BLaER1 (cell line): ENCODE measurements around the gene HPGDS.
"Not testable (repeated sequence)": the region's sequence is repeated elsewhere in the genome, so short reads cannot be mapped to it uniquely, and the experiment has no call there.

Source experiments
- H3K27ac ChIP-seq: shearing (Covaris generic); formaldehyde crosslinking; 2 replicates; pipeline ENCODE4 v1.8.1; 2022
- H3K27me3 ChIP-seq: shearing (Covaris generic); formaldehyde crosslinking; 2 replicates; pipeline ENCODE4 v1.8.1; 2022
- H3K36me3 ChIP-seq: shearing (Covaris generic); formaldehyde crosslinking; 2 replicates; pipeline ENCODE4 v1.8.1; 2022
- H3K4me1 ChIP-seq: shearing (Covaris generic); formaldehyde crosslinking; 2 replicates; pipeline ENCODE4 v1.8.1; 2022
- H3K4me2 ChIP-seq: shearing (Covaris generic); formaldehyde crosslinking; 2 replicates; pipeline ENCODE4 v1.8.1; 2022
- H3K4me3 ChIP-seq: shearing (Covaris generic); formaldehyde crosslinking; 2 replicates; pipeline ENCODE4 v1.8.1; 2022
- H3K9ac ChIP-seq: shearing (Covaris generic); formaldehyde crosslinking; 2 replicates; pipeline ENCODE4 v1.8.1; 2022
- H3K9me3 ChIP-seq: shearing (Covaris generic); formaldehyde crosslinking; 2 replicates; pipeline ENCODE4 v1.8.1; 2022
- H4K20me1 ChIP-seq: shearing (Covaris generic); formaldehyde crosslinking; 2 replicates; pipeline ENCODE4 v1.8.1; 2022
- Cebpa-rat ChIP-seq: shearing (Covaris generic); IDR thresholded peaks from 2 replicates; pipeline ENCODE4 v1.8.1; 2022

HPGDS gene

DNA sequence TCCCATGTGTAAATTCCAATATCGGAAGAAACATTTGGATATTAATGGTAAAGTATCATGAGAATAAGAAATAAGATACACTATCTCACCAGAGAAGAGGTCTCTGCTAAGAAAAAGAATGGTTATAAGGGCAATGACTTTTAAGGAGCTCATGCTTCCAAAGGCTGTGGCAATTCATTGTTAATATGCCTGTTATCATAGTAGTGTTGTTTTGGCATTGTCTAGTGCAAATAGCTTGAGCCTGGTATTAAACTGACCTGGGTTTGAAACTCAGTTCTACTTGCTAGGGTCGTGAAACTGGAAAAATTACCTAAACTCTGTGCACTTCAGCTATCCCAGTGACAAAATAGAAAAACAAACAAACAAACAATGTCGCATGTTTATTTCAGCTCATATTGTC is 8.8 kb downstream of the HPGDS start:
- Histone ChIP-seq H3K9me3 (no peaks in the 10 kb centered on the region), H3K27me3 (no peaks in the 10 kb centered on the region), H4K20me1 (no peaks in the 10 kb centered on the region), H3K9ac (no peak overlapping the region), H3K36me3 (no peaks in the 10 kb centered on the region), H3K4me1 (no peaks in the 10 kb centered on the region), H3K4me3 (no peak overlapping the region), H3K4me2 (no peak overlapping the region), H3K27ac (no peak overlapping the region)
- no peak for TF ChIP-seq Cebpa-rat

DNA sequence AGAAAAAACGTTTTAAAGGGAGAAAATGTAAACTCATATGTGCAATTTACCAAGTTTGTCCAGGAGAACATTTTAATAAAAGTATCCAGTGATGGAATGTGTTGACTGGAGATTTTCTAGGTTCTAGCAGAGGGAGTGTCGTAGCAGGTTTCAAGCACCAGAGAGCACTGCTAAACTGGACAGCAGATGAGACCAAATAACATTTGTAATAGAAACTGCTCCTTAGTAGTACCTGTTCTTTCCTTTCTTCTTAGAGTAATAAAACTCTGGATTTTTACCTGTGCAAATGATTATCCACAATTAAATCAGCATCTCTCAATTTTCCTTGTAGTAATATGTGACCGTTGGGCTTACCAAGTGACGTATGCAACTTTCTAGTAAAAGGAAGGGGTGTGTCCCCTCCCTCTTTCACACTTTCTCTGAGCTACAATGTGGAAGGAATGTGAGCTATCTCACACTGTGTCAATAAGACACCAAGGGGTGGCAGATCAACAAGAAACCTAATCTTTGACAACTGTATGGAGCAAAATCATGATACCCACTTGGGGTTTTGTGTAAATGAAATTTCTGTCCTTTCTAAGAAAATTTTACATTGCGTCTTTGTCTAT is 9.5 kb downstream of the HPGDS start:
- Histone ChIP-seq H3K36me3 (no peaks in the 10 kb centered on the region), H3K9ac (no peak overlapping the region), H4K20me1 (no peaks in the 10 kb centered on the region), H3K9me3 (no peaks in the 10 kb centered on the region), H3K27ac (no peak overlapping the region), H3K4me3 (no peak overlapping the region), H3K27me3 (no peaks in the 10 kb centered on the region), H3K4me1 (no peaks in the 10 kb centered on the region), H3K4me2 (no peak overlapping the region)
- no peak for TF ChIP-seq Cebpa-rat

DNA sequence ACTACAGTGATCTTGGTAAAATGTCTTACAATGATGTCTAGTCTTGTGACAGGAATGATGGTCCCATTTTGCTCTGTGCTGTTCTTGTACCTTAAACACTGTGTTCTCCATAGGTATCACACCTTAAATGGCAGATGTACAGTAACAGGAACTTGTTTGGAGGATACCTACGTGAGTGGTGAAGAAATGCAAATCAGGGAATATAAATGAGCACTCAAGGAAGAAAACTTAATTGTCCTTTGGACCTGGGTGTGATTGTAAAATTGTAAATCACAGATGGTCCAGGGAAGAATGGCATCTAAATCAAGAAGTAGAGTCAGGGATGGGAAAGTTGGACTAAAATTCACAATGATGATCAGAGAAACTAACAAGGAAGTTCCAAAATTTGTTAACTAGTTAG is 12.7 kb downstream of the HPGDS start:
- Histone ChIP-seq H3K9me3 (peaks cover 20% of the 10 kb centered on the region), H3K9ac (no peak overlapping the region), H3K4me1 (no peaks in the 10 kb centered on the region), H3K27me3 (no peaks in the 10 kb centered on the region), H4K20me1 (no peaks in the 10 kb centered on the region), H3K27ac (no peak overlapping the region), H3K4me3 (no peak overlapping the region), H3K4me2 (no peak overlapping the region), H3K36me3 (no peaks in the 10 kb centered on the region)
- TF ChIP-seq Cebpa-rat = no peak

DNA sequence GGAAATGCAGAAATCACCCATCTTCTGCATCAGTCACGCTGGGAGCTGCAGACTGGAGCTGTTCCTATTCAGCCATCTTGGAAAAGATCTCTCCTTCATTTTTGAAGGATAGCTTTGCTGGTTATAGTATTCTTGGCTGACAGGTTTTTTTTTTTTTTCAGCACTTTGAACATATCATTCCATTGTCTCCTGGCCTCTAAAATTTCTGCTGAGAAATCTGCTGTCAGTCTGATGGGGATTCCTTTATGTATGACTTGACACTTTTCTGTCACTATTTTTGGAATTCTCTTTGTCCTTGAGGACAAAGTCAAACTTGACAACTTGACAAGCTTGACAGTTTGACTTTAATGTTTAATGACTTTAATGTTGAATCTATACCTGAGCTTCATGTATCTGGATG is 16.8 kb downstream of the HPGDS start:
- Histone ChIP-seq H3K36me3 (no peaks in the 10 kb centered on the region), H3K27me3 (no peaks in the 10 kb centered on the region), H3K4me1 (no peaks in the 10 kb centered on the region), H3K4me2 (no peak overlapping the region), H3K9me3 (peaks cover 20% of the 10 kb centered on the region), H4K20me1 (no peaks in the 10 kb centered on the region), H3K27ac (no peak overlapping the region), H3K9ac (no peak overlapping the region), H3K4me3 (no peak overlapping the region)
- TF ChIP-seq Cebpa-rat = no peak

DNA sequence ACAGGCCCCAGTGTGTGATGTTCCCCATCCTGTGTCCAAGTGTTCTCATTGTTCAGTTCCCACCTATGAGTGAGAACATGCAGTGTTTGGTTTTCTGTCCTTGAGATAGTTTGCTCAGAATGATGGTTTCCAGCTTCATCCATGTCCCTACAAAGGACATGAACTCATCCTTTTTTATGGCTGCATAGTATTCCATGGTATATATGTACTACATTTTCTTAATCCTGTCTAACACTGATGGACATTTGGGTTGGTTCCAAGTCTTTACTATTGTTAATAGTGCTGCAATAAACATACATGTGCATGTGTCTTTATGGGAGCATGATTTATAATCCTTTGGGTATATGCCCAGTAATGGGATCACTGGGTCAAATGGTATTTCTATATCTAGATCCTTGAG is 22.7 kb downstream of the HPGDS start:
- not testable (repeated sequence) for H3K4me2 ChIP-seq, H3K27me3 ChIP-seq

DNA sequence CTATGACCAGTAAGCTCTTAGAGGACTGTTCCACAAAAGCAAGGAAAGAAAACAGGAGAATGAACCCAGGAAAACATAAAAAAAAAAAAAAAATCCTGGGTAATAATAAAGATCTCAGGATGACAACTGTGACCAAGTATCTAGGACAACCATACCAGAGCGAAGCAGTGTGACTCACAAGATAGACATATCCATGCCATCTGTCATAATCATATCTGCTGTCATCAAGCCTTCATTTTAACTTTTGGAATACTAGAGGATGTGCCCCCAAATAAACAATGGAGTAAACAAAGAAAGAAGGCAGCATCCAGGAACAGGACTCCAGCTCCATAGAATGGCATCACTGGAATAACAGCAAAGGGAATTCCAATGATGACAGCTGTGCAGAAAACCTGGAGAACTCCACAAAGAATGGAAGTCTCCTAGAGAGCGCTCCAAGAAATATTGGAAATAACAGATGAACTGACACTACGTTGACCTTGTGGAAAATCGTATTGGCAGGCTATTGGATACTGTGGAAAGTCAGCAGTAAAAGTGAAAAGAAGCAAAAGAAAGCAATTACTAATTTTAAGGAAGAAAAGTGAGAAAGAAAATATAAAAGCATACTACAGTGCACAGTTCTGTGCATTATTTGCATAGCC is 35.3 kb downstream of the HPGDS start:
- no peaks in the 10 kb centered on the region for H3K4me1 ChIP-seq
- H3K9me3 ChIP-seq = no peaks in the 10 kb centered on the region
- H3K4me2 ChIP-seq = no peak overlapping the region
- H3K9ac ChIP-seq = no peak overlapping the region
- no peak overlapping the region for H3K4me3 ChIP-seq
- no peak for TF ChIP-seq Cebpa-rat
- H3K27ac ChIP-seq = no peak overlapping the region
- no peaks in the 10 kb centered on the region for H3K36me3 ChIP-seq
- no peaks in the 10 kb centered on the region for H4K20me1 ChIP-seq
- H3K27me3 ChIP-seq = no peaks in the 10 kb centered on the region

More for the DNA sequence above, 22.7 kb downstream of the HPGDS start:
- not testable (repeated sequence) for H3K36me3 ChIP-seq, H3K9ac ChIP-seq, H3K4me3 ChIP-seq, H4K20me1 ChIP-seq, H3K9me3 ChIP-seq, H3K27ac ChIP-seq, H3K4me1 ChIP-seq

DNA sequence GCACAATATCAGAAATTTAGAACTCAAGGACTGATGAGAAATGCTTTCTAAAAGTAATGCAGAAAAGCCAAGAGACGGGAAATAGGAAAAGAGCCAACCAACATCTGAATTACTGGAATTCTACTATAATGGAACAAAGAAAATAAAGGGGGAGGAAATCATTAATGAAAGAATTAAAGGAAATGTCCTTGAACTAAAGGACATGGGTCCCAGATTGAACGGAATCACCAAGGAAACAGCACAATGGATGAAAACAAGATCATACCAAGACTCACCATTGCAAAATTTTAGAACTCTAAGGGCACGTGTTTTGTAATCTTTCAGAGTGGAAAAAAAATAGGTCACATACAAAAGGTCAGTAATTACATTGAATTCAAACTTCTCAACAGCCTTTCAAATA is 35.9 kb downstream of the HPGDS start:
- Histone ChIP-seq H4K20me1 (no peaks in the 10 kb centered on the region), H3K9me3 (no peaks in the 10 kb centered on the region), H3K4me1 (no peaks in the 10 kb centered on the region), H3K9ac (no peak overlapping the region), H3K4me2 (no peak overlapping the region), H3K27ac (no peak overlapping the region), H3K27me3 (no peaks in the 10 kb centered on the region), H3K36me3 (no peaks in the 10 kb centered on the region), H3K4me3 (no peak overlapping the region)
- TF ChIP-seq Cebpa-rat = no peak

DNA sequence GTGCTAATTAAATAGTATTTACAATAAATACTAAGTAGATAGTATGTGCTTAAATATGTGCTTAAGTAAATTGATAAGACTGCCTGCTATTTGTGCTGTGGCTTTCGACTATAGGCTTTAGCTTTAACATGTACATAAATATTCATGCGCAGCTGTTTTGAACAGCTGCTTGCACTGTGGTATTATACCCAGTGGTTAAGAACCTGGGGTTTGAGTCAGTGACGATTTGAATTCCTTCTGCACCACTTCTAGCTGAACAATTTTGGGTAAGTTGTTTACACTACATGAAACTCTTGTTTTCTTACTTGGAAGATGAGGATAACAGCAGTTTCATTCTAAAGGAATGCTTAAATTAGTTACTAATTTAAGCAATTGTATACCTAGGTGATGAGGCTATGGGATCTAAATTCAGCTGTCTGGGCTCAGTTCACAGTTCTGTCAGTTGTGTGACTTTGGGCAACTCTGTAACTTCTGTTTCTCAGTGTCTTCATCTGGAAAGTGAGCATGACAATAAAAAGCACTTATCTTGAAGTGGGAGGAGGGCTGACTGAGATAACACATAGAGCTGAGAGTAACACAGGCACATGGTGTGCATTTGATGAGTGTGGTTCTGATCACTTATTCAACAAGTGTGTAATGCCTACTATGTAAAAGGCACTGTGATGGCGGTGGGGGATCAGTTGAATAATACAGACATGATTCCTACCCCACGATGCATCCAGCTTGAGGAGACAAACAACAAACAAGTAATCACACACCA is 37.0 kb downstream of the HPGDS start:
- Histone ChIP-seq H3K4me1 (no peaks in the 10 kb centered on the region), H3K27ac (no peak overlapping the region), H3K4me3 (no peak overlapping the region), H3K9me3 (no peaks in the 10 kb centered on the region), H3K36me3 (no peaks in the 10 kb centered on the region), H3K27me3 (no peaks in the 10 kb centered on the region), H4K20me1 (no peaks in the 10 kb centered on the region), H3K9ac (no peak overlapping the region), H3K4me2 (no peak overlapping the region)
- TF ChIP-seq Cebpa-rat = no peak

DNA sequence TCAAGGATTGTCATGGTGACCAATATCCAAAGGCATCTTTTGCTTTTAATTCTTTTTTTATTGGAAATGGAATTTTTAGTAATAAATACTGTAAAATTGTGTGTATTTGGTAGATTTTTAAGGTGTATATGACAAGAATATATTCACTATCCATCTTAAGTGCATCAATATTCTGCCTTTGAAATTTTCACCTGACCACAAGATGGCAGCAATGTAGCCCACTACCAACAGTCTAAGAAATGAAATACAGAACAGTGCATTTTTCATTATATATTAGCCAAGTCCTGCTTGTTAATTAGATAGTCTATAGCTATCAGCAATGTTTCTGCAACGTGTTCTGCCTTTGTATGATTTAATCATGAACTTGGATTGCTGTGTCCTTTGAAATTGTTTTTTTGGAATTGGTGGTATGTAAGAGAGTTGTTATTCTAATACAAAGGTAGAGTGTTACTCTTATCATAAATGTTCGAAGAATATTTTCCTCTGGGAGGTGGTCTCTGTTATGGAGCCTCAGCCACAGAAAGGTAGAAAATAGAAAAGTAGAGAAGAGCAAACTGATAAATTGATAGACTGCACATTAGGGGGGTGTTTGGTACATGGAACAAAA is 38.2 kb downstream of the HPGDS start:
- H3K4me1 ChIP-seq = no peaks in the 10 kb centered on the region
- H3K36me3 ChIP-seq = no peaks in the 10 kb centered on the region
- H4K20me1 ChIP-seq = no peaks in the 10 kb centered on the region
- no peak overlapping the region for H3K4me2 ChIP-seq
- TF ChIP-seq Cebpa-rat = no peak
- H3K4me3 ChIP-seq = no peak overlapping the region
- no peaks in the 10 kb centered on the region for H3K27me3 ChIP-seq
- no peak overlapping the region for H3K9ac ChIP-seq
- no peaks in the 10 kb centered on the region for H3K9me3 ChIP-seq
- H3K27ac ChIP-seq = no peak overlapping the region

DNA sequence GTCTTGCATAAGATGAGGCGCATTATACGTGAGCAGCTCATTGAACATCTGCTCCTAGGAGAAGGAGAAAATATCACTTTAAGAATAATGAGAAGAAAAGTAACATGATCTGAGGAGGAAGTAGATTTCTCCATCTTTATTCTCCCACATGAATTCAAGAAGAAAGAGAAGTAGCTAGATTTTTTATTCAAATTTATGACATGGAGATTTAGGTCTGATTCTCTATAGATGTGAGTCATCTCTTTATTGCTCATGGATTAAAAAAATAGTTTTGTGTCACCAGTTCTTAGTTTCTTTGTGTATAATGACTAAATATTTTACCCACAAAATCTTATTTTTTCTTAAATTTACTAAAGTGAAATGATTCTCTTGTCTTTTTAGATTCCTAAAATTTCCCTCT is 40.4 kb downstream of the HPGDS start:
- no peak overlapping the region for H3K9ac ChIP-seq
- H3K27ac ChIP-seq = no peak overlapping the region
- no peak for TF ChIP-seq Cebpa-rat
- H3K9me3 ChIP-seq = no peaks in the 10 kb centered on the region
- no peak overlapping the region for H3K4me3 ChIP-seq
- H3K36me3 ChIP-seq = no peaks in the 10 kb centered on the region
- H3K27me3 ChIP-seq = no peaks in the 10 kb centered on the region
- no peak overlapping the region for H3K4me2 ChIP-seq
- no peaks in the 10 kb centered on the region for H3K4me1 ChIP-seq
- H4K20me1 ChIP-seq = no peaks in the 10 kb centered on the region
